Effector memory CD8-positive, alpha-beta T cell (primary cell): ENCODE results near the gene PPARGC1A.

ENCODE experiments used
- ATAC-seq: fragments of 150-1000 bp; cut with Tn5 transposase; replicated peaks from 2 replicates; pipeline ENCODE4 v1.10.0; 2021; ENCODE audit warnings: mild to moderate bottlenecking, moderate library complexity
- DNase-seq, 3 experiments: peaks; one replicate each; pipeline ENCODE4 v3.0.0; 2021
- H3K27ac Mint-ChIP-seq, 2 donors: one replicate each; pipeline ENCODE4 v1.8.0; 2022; ENCODE audit warnings: mild to moderate bottlenecking in 2 of 2, mixed read lengths in 2 of 2, moderate library complexity in 2 of 2
- H3K27me3 Mint-ChIP-seq, 2 donors: one replicate each; pipeline ENCODE4 v1.8.0; 2022; ENCODE audit warnings: mixed read lengths in 2 of 2
- H3K36me3 Mint-ChIP-seq: one replicate; pipeline ENCODE4 v1.8.0; 2022; ENCODE audit warnings: mild to moderate bottlenecking, moderate library complexity, mixed read lengths; ENCODE audit not compliant: insufficient read depth
- H3K4me1 Mint-ChIP-seq, 2 donors: one replicate each; pipeline ENCODE4 v1.8.0; 2022; ENCODE audit warnings: low read depth in 2 of 2, mixed read lengths in 2 of 2
- H3K4me3 Mint-ChIP-seq, 2 donors: one replicate each; pipeline ENCODE4 v1.8.0; 2022; ENCODE audit warnings: mild to moderate bottlenecking in 2 of 2, mixed read lengths in 2 of 2, moderate library complexity in 2 of 2
- H3K9me3 Mint-ChIP-seq, 2 donors: one replicate each; pipeline ENCODE4 v1.8.0; 2022; ENCODE audit warnings: mixed read lengths in 2 of 2

PPARGC1A gene

GRCh38 chr4:23860919-23861318, 28.9 kb downstream of the PPARGC1A start:
- H3K4me1 Mint-ChIP-seq, result no peaks in the 10 kb centered on the region
- no peak overlapping the region for H3K4me3 Mint-ChIP-seq
- ATAC-seq (no peak), DNase-seq (no peak)
- H3K27ac Mint-ChIP-seq, result no peak overlapping the region
- H3K36me3 Mint-ChIP-seq, result no peaks in the 10 kb centered on the region
- H3K27me3 Mint-ChIP-seq, result no peaks in the 10 kb centered on the region
- peaks cover 0 to 7% of the 10 kb centered on the region in 2 donors for H3K9me3 Mint-ChIP-seq

- no peaks in the 10 kb centered on the region for H3K27me3 Mint-ChIP-seq
- DNase-seq (no peak), ATAC-seq (no peak)
- H3K9me3 Mint-ChIP-seq, result peaks cover 10% of the 10 kb centered on the region in 2 donors
- H3K27ac Mint-ChIP-seq, result no peak overlapping the region
- no peak overlapping the region for H3K4me3 Mint-ChIP-seq
- no peaks in the 10 kb centered on the region for H3K36me3 Mint-ChIP-seq
- no peaks in the 10 kb centered on the region for H3K4me1 Mint-ChIP-seq
These were observed 32.4 kb downstream of the PPARGC1A start for GRCh38 chr4:23857367-23857959.

- no peaks in the 10 kb centered on the region for H3K4me1 Mint-ChIP-seq
- H3K27me3 Mint-ChIP-seq, result no peaks in the 10 kb centered on the region
- ATAC-seq, result no peak
- peaks cover 10 to 14% of the 10 kb centered on the region in 2 donors for H3K9me3 Mint-ChIP-seq
- H3K4me3 Mint-ChIP-seq, result no peak overlapping the region
- H3K36me3 Mint-ChIP-seq, result no peaks in the 10 kb centered on the region
- no peak for DNase-seq
- H3K27ac Mint-ChIP-seq, result no peak overlapping the region
These were observed 33.2 kb downstream of the PPARGC1A start for GRCh38 chr4:23856630-23857029.

- no peak for ATAC-seq
- no peaks in the 10 kb centered on the region for H3K4me1 Mint-ChIP-seq
- H3K36me3 Mint-ChIP-seq, result no peaks in the 10 kb centered on the region
- no peak overlapping the region for H3K27ac Mint-ChIP-seq
- no peak overlapping the region for H3K4me3 Mint-ChIP-seq
- H3K27me3 Mint-ChIP-seq, result no peaks in the 10 kb centered on the region
- peaks cover 10 to 14% of the 10 kb centered on the region in 2 donors for H3K9me3 Mint-ChIP-seq
- DNase-seq, result no peak
These were observed 33.8 kb downstream of the PPARGC1A start for GRCh38 chr4:23855912-23856605.

GRCh38 chr4:23853986-23854660, 35.7 kb downstream of the PPARGC1A start:
- H3K27ac Mint-ChIP-seq, result no peak overlapping the region
- ATAC-seq, result no peak
- no peaks in the 10 kb centered on the region for H3K36me3 Mint-ChIP-seq
- H3K27me3 Mint-ChIP-seq, result no peaks in the 10 kb centered on the region
- DNase-seq, result no peak
- peaks cover 8 to 14% of the 10 kb centered on the region in 2 donors for H3K9me3 Mint-ChIP-seq
- no peak overlapping the region for H3K4me3 Mint-ChIP-seq
- H3K4me1 Mint-ChIP-seq, result no peaks in the 10 kb centered on the region

- no peak for DNase-seq
- Mint-ChIP-seq H3K4me3 (no peak overlapping the region), H3K36me3 (no peaks in the 10 kb centered on the region), H3K27ac (no peak overlapping the region), H3K4me1 (no peaks in the 10 kb centered on the region), H3K9me3 (peaks cover 6 to 14% of the 10 kb centered on the region in 2 donors), H3K27me3 (no peaks in the 10 kb centered on the region)
- ATAC-seq, result no peak
These were observed 38.4 kb downstream of the PPARGC1A start for GRCh38 chr4:23851464-23851863.

- H3K4me3 Mint-ChIP-seq, result no peak overlapping the region
- H3K27me3 Mint-ChIP-seq, result no peaks in the 10 kb centered on the region
- H3K27ac Mint-ChIP-seq, result no peak overlapping the region
- peaks cover under 1 to 3% of the 10 kb centered on the region in 2 donors for H3K9me3 Mint-ChIP-seq
- DNase-seq, result no peak
- ATAC-seq, result no peak
- H3K36me3 Mint-ChIP-seq, result no peaks in the 10 kb centered on the region
- H3K4me1 Mint-ChIP-seq, result no peaks in the 10 kb centered on the region
These were observed 42.7 kb downstream of the PPARGC1A start for GRCh38 chr4:23847158-23847557.

- peaks cover 8% of the 10 kb centered on the region in 2 donors for H3K9me3 Mint-ChIP-seq
- no peaks in the 10 kb centered on the region for H3K36me3 Mint-ChIP-seq
- no peaks in the 10 kb centered on the region for H3K4me1 Mint-ChIP-seq
- no peak overlapping the region for H3K27ac Mint-ChIP-seq
- ATAC-seq, result no peak
- no peak for DNase-seq
- H3K4me3 Mint-ChIP-seq, result no peak overlapping the region
- H3K27me3 Mint-ChIP-seq, result no peaks in the 10 kb centered on the region
These were observed 44.9 kb downstream of the PPARGC1A start for GRCh38 chr4:23844961-23845360.

GRCh38 chr4:23839279-23839678, 50.6 kb downstream of the PPARGC1A start:
- Mint-ChIP-seq H3K27ac (no peak overlapping the region), H3K36me3 (no peaks in the 10 kb centered on the region), H3K9me3 (peaks cover 4 to 8% of the 10 kb centered on the region in 2 donors), H3K27me3 (no peaks in the 10 kb centered on the region), H3K4me1 (no peaks in the 10 kb centered on the region), H3K4me3 (no peak overlapping the region)
- DNase-seq, result no peak
- no peak for ATAC-seq

GRCh38 chr4:23838607-23839006, 51.2 kb downstream of the PPARGC1A start:
- Mint-ChIP-seq H3K9me3 (peaks cover 4 to 8% of the 10 kb centered on the region in 2 donors), H3K4me1 (no peaks in the 10 kb centered on the region), H3K27me3 (no peaks in the 10 kb centered on the region), H3K36me3 (no peaks in the 10 kb centered on the region), H3K4me3 (no peak overlapping the region), H3K27ac (no peak overlapping the region)
- no peak for DNase-seq
- no peak for ATAC-seq

GRCh38 chr4:23838131-23838530, 51.7 kb downstream of the PPARGC1A start:
- no peaks in the 10 kb centered on the region for H3K36me3 Mint-ChIP-seq
- no peaks in the 10 kb centered on the region for H3K27me3 Mint-ChIP-seq
- H3K4me1 Mint-ChIP-seq, result no peaks in the 10 kb centered on the region
- no peak overlapping the region for H3K4me3 Mint-ChIP-seq
- H3K27ac Mint-ChIP-seq, result no peak overlapping the region
- DNase-seq (no peak), ATAC-seq (no peak)
- peaks cover 7 to 8% of the 10 kb centered on the region in 2 donors for H3K9me3 Mint-ChIP-seq

- no peak for DNase-seq
- no peak overlapping the region for H3K27ac Mint-ChIP-seq
- H3K9me3 Mint-ChIP-seq, result peaks cover 7 to 8% of the 10 kb centered on the region in 2 donors
These were observed 52.5 kb downstream of the PPARGC1A start for GRCh38 chr4:23837371-23837770.

GRCh38 chr4:23835774-23836478, 53.9 kb downstream of the PPARGC1A start:
- Mint-ChIP-seq H3K4me3 (no peak overlapping the region), H3K9me3 (peaks cover 7 to 8% of the 10 kb centered on the region in 2 donors), H3K4me1 (no peaks in the 10 kb centered on the region)

More at GRCh38 chr4:23837371-23837770, 52.5 kb downstream of the PPARGC1A start:
- H3K4me1 Mint-ChIP-seq, result no peaks in the 10 kb centered on the region
- no peak for ATAC-seq
- H3K36me3 Mint-ChIP-seq, result no peaks in the 10 kb centered on the region
- no peaks in the 10 kb centered on the region for H3K27me3 Mint-ChIP-seq
- H3K4me3 Mint-ChIP-seq, result no peak overlapping the region

More at GRCh38 chr4:23835774-23836478, 53.9 kb downstream of the PPARGC1A start:
- H3K36me3 Mint-ChIP-seq, result no peaks in the 10 kb centered on the region
- no peak for DNase-seq
- H3K27ac Mint-ChIP-seq, result no peak overlapping the region
- ATAC-seq, result no peak
- no peaks in the 10 kb centered on the region for H3K27me3 Mint-ChIP-seq
